KOPT-K1 (cell line): ENCODE measurements around the gene NCF4.

Experiments used
- H3K27ac ChIP-seq: fragments of 200-600 bp; sonication (generic); 2 replicates; pipeline ENCODE4 v1.5.1; 2016; ENCODE audit warnings: antibody characterized with exemption, mild to moderate bottlenecking, low read depth, low read length; ENCODE audit not compliant: poor library complexity, severe bottlenecking
- H3K36me3 ChIP-seq: fragments of 200-600 bp; sonication (generic); 2 replicates; pipeline ENCODE4 v1.5.1; 2017; ENCODE audit warnings: antibody characterized with exemption, mild to moderate bottlenecking, low read length, moderate library complexity; ENCODE audit not compliant: insufficient read depth
- H3K9me3 ChIP-seq: fragments of 200-600 bp; sonication (generic); 2 replicates; pipeline ENCODE4 v1.5.1; 2017; ENCODE audit warnings: antibody characterized with exemption, low read length, mild to moderate bottlenecking; ENCODE audit not compliant: insufficient read depth, poor library complexity, severe bottlenecking

Gene NCF4

DNA sequence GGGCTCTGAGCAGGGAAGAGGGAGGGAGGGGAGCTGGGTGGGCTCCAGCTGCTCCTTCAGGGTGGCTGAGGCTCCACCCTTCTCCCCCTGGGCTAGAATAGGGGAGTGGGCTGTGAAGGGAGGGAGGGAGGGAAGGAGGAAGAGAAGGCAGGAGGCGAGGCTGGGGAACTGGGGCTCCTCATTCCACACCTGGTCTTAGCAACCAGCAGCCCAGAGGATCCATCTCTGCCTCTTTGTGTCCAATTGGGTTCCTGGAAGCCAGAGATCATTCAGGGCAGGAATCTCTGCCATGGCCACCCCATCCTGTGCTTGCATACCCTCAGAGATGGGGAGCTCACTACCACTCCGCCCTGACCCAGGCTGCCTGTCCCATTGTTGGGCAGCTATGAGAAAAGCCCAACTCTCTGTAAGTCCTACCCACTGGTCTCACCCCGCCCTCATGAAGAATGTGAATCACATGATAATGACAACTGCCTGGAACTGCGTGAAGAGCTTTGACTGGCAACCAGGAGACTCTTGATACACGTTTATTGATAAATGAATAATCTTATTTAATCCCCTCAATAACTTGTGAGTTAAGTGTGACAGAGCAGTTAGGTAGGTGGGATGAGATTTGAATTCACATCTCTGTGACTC is 7.9 kb downstream of the NCF4 start:
- Histone ChIP-seq H3K27ac (no peak overlapping the region), H3K36me3 (no peaks in the 10 kb centered on the region), H3K9me3 (no peaks in the 10 kb centered on the region)

DNA sequence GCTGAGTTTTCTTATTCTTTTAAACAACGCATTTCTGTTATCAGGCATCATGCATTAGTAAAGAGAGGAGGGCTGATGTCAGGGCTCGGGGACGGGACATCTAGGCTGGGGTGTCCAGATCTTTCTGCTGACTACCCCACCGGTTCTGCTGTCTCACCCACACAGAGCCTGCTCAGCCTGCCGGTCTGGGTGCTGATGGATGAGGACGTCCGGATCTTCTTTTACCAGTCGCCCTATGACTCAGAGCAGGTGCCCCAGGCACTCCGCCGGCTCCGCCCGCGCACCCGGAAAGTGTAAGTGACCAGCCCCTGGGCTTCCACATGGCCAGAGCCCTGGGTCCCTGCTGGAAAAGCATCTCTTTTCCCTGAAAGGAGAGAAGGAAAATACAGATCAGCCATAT is 9.4 kb downstream of the NCF4 start:
- Histone ChIP-seq H3K27ac (no peak overlapping the region), H3K36me3 (no peaks in the 10 kb centered on the region), H3K9me3 (no peaks in the 10 kb centered on the region)

DNA sequence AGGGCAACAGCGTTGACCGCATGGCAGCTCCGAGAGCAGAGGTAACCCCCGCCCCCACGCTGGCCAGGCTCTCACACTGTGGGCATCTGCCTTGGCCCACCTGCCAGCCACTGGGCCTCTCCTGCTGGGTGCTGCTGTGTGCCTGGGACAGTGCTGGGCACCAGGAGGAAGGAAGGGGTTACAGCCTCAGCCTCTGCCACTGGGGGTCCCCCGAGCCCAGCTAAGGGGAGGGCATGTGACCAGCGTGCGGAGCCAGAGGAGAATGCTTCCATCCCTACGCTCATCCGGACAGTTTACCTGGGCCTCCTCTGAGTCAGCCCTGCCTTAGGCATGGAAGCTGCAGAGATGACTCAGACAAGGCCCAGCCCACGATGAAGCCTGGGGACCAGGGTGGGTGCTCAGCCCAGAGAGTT is 10.9 kb downstream of the NCF4 start:
- H3K36me3 ChIP-seq, result no peaks in the 10 kb centered on the region
- no peak overlapping the region for H3K27ac ChIP-seq
- H3K9me3 ChIP-seq, result no peaks in the 10 kb centered on the region

DNA sequence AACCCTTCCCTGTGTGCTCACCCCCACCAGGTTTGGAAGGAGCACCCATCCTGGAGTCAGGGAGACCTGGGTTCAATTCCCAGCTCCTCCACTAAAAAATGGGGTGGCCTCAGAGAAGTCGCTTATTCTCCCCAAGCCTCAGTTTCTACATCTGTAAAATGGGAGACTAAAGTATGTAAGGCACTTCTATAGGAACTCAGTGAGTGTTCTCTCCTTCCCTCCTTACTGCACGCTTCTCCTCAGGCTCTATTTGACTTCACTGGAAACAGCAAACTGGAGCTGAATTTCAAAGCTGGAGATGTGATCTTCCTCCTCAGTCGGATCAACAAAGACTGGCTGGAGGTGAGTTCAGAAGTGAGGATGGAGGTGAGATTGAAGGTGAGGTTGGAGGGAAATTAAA is 11.3 kb downstream of the NCF4 start:
- H3K36me3 ChIP-seq, result no peaks in the 10 kb centered on the region
- H3K27ac ChIP-seq, result no peak overlapping the region
- no peaks in the 10 kb centered on the region for H3K9me3 ChIP-seq

DNA sequence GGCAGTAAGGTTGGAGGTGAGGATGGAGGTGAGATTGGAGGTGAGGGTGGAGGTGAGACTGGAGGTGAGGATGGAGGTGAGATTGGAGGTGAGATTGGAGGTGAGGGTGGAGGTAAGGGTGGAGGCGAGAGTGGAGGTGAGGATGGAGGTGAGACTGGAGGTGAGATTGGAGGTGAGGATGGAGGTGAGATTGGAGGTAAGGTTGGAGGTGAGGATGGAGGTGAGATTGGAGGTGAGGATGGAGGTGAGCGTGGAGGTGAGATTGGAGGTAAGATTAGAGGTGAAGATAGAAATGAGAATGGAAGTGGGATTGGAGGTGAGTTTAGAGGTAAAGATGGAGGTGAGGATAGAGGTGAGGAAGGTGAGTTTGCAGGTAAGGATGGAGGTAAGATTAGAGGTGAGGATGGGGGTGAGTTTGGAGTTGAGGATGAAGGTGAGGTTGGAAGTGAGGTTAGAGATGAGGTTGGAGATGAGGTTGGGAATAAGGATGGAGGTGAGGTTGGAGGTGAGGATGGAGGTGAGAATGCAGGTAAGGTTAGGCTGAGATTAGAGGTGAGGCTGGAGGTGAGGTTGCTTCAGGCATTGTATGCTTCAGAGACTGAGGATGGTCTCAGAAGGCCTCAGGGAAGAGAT is 12.2 kb downstream of the NCF4 start:
- no peaks in the 10 kb centered on the region for H3K9me3 ChIP-seq
- H3K27ac ChIP-seq, result no peak overlapping the region
- no peaks in the 10 kb centered on the region for H3K36me3 ChIP-seq

DNA sequence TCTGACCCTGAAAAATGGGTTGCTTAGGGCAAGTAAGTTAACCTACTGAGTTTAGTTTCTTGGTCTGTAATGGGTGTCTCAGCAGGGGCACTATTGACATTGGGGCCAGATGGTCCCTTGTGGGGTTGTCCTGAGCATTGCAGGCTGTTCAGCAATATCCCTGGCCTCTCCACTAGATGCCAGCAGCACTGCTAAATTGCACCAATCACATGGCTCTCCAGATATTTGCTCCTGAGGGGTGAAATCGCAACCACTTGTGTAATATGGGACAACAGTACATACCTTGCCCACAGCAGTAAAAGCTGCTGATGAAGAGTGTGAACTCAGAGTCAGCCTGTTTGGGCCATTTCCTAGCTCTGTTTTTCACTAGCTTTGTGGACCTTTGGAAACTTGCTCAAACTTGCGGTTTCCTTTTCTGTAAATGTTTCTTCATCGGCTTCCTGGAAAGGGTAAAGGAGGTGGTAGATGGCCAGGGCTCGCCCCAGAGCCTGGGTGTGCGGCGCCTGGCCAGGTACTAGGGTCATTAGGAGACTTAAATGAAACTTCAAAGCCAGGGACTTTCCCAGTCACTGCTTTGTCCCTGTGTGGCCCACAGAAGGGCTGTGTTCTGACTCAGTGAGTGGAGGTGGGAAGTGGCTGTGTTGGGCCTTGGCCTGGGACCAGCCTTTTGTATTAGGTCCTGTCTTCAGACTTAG is 13.0 kb downstream of the NCF4 start:
- H3K27ac ChIP-seq, result no peak overlapping the region
- H3K36me3 ChIP-seq, result no peaks in the 10 kb centered on the region
- no peaks in the 10 kb centered on the region for H3K9me3 ChIP-seq

- Histone ChIP-seq H3K9me3 (no peaks in the 10 kb centered on the region), H3K27ac (no peak overlapping the region), H3K36me3 (no peaks in the 10 kb centered on the region)
Observed at GRCh38 chr22:36874309-36874696, 13.5 kb downstream of the NCF4 start.

DNA sequence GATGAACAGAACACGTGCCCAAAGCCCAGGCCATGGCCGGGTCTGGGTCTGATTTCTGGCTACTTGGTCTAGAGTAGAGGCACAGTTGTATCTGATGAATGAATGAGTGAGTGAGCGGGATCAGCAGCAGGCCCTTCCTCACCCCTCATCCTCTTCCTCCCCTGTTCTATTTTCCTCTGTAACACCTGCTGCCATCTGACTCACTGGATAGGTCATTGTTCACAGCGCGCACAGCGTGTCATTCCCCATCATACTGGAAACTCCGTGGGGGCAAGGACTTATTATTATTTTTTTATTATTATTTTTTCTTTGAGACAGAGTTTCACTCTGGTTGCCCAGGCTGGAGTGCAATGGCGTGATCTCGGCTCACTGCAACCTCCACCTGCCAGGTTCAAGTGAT is 13.9 kb downstream of the NCF4 start:
- Histone ChIP-seq H3K36me3 (no peaks in the 10 kb centered on the region), H3K9me3 (peaks cover 1% of the 10 kb centered on the region), H3K27ac (no peak overlapping the region)

DNA sequence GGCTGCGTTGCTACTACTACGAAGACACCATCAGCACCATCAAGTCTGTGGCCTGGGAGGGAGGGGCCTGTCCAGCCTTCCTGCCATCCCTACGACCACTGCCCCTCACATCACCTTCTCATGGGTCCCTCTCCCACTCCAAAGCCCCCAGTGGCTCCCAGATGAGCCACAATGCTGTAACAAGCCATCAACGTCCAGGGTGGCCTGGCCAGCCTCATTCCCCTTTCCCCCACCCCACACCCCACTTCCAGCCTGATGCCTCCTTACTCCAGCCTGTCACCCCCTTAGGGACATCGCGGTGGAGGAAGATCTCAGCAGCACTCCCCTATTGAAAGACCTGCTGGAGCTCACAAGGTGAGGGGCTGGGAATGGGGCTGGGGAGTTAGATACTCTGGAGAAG is 14.9 kb downstream of the NCF4 start:
- peaks cover 9% of the 10 kb centered on the region for H3K9me3 ChIP-seq
- H3K27ac ChIP-seq, result no peak overlapping the region
- H3K36me3 ChIP-seq, result no peaks in the 10 kb centered on the region

DNA sequence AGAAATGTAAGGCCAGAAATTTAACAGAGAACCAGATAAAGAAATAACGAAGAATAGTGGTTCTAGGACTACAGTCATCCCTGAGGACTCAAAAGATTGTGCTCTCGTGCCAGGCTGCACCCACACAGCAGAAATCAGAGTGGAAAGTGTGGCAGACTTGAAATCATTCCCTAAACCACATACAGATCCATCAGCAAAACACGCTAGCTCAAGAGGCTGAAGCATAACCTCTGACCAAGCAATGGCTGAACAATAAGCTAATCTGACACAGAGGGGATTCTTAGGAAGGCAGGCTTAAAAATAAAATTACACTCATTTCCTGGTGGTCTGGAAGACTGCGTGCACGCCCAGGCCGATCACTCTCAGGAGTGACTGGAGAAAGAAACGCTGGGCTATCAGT is 19.0 kb downstream of the NCF4 start:
- Histone ChIP-seq H3K27ac (no peak overlapping the region), H3K36me3 (no peaks in the 10 kb centered on the region), H3K9me3 (peaks cover 30% of the 10 kb centered on the region)

GRCh38 chr22:36881504-36882245 is 20.9 kb downstream of the NCF4 start:
- Histone ChIP-seq H3K36me3 (no peaks in the 10 kb centered on the region), H3K27ac (no peak overlapping the region), H3K9me3 (peaks cover 30% of the 10 kb centered on the region)

DNA sequence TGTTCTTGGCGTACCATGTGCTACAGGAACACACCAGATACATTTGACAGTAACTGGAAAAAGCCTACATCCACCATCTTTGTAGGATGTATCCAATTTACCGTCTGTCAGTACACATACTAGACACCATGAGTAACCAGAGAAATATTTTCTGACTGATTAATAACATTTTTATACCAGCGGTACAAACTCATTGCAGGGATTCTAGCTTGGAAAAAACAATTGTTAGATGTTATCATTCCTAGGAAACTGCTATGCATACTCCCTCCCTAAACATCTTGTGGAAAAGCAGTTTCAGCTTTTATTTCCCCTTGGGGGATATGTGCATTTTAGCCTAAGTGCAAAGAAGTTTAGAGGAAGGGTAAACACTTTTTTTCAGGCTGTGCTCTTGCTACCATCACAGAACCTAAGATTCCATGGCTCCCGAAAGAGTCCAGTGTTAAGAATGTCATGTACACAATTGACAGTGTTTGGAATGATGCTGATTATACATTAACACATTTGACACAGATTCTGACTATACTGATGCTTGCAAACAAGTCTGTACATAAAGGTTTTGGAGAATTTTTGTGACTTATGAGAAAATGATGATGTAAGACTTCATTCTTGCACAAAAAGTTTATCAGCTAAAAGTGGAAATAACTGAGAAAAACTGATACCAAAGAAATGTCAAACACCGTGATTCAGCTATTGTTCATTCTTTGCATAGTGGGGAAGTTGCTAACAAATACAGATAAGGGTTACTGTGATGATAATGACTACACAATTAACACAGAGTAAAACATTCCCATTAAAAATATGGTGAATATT is 23.7 kb downstream of the NCF4 start:
- Histone ChIP-seq H3K9me3 (peaks cover 30% of the 10 kb centered on the region), H3K27ac (no peak overlapping the region), H3K36me3 (no peaks in the 10 kb centered on the region)

DNA sequence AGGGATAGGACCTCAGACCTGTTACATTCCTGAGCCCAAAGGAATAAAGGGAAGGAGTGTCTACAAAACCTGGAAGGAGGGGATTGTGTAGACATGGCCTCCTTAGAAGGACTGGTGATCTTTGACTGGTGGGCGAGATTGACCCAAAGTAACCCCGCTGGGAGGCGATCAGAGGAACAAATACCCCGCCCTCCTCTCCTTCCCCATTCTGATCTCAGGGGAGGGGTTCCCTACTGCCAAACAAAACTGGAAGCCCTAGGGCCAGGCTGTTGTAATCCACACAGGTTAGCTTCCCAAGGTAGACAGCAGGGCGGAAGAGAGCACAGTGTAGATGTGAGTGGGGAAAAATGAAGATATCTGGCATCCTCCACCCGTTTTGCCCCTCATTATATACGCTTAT is 24.7 kb downstream of the NCF4 start:
- no peak overlapping the region for H3K27ac ChIP-seq
- H3K9me3 ChIP-seq, result peaks cover 24% of the 10 kb centered on the region
- no peaks in the 10 kb centered on the region for H3K36me3 ChIP-seq

DNA sequence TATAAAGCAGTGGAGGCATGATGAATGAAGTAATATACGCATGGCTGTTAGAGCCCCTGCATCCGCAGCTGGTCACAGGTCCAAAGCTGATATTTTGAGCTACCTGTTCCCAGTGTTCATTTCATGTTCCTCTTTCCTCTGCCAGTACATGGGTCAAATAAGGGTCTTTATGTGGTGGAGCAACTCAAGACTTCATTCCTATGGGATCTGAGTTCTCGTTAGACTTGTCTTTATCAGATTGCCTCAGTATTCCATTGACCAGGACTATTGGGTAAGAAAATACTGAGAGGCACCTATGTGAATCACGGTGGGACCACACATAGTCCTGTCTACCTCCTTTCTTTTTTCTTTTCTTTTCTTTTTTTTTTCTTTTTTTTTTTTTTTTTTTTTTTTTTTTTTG is 25.2 kb downstream of the NCF4 start:
- Histone ChIP-seq H3K36me3 (no peaks in the 10 kb centered on the region), H3K9me3 (peaks cover 18% of the 10 kb centered on the region), H3K27ac (no peak overlapping the region)

DNA sequence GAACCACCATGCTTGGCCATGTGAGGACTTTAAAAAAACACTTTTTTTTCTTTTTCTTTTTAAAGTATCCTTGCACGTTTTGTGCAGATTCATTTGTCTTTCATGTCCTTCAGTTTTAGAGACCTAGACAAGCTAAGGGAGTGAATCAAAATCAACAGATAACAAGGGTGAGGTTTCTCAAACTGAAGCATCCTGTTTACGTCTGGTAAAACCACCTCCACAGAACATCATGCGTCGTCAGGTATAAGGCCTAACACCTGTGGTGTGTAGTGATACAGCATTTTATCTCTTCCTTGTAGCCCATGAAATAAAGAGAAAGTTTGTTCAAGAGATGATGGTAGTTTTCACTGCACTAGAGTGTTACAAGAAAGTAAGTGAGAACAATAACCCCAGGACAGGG is 26.4 kb downstream of the NCF4 start:
- no peaks in the 10 kb centered on the region for H3K36me3 ChIP-seq
- H3K9me3 ChIP-seq, result peaks cover 8% of the 10 kb centered on the region
- no peak overlapping the region for H3K27ac ChIP-seq
